GM23338 (cell line): Measurements from ENCODE around the gene OR6B2. TPM values are rescaled to one million over a fixed set of nuclear protein-coding genes. Genes with fewer than 3 reads are reported as not detected.

Experiments used
- ATAC-seq: fragments of 200-7000 bp; cut with Tn5 transposase; 3 replicates; pipeline ENCODE4 v1.9.1; 2020
- DNase-seq: peaks from one replicate; pipeline ENCODE4 v3.0.0-alpha.2; 2015; ENCODE audit warnings: low spot score
- H2AFZ ChIP-seq: fragments of 200-600 bp; sonication (generic); 2 replicates; pipeline ENCODE4 v1.8.0; 2016; ENCODE audit warnings: antibody characterized with exemption, mild to moderate bottlenecking, moderate library complexity
- H3F3A ChIP-seq: fragments of 200-600 bp; sonication (generic); replicated peaks from 2 replicates; pipeline ENCODE4 v1.8.0; 2017; ENCODE audit warnings: antibody characterized with exemption, mixed run types, low read depth
- H3K27ac ChIP-seq: fragments of 200-600 bp; sonication (generic); 2 replicates; pipeline ENCODE4 v1.6.1; 2016; ENCODE audit warnings: low read depth
- H3K27me3 ChIP-seq: fragments of 200-600 bp; sonication (generic); 2 replicates; pipeline ENCODE4 v1.8.0; 2016; ENCODE audit warnings: mild to moderate bottlenecking, mixed run types, moderate library complexity; ENCODE audit not compliant: insufficient read depth
- H3K36me3 ChIP-seq: fragments of 200-600 bp; sonication (generic); 2 replicates; pipeline ENCODE4 v1.8.0; 2016; ENCODE audit warnings: mild to moderate bottlenecking; ENCODE audit not compliant: insufficient read depth
- H3K4me1 ChIP-seq: fragments of 200-600 bp; sonication (generic); 2 replicates; pipeline ENCODE4 v1.8.0; 2016; ENCODE audit warnings: mild to moderate bottlenecking, moderate library complexity; ENCODE audit not compliant: insufficient read depth
- H3K4me2 ChIP-seq: fragments of 200-600 bp; sonication (generic); 2 replicates; pipeline ENCODE4 v1.7.1; 2017; ENCODE audit warnings: mixed run types
- H3K4me3 ChIP-seq: fragments of 200-600 bp; sonication (generic); 2 replicates; pipeline ENCODE4 v1.6.1; 2016; ENCODE audit warnings: mixed run types
- H3K79me2 ChIP-seq: fragments of 200-600 bp; sonication (generic); replicated peaks from 2 replicates; pipeline ENCODE4 v1.8.0; 2017; ENCODE audit warnings: mild to moderate bottlenecking; ENCODE audit not compliant: insufficient read depth
- H3K9me2 ChIP-seq: fragments of 200-600 bp; sonication (generic); 2 replicates; pipeline ENCODE4 v1.8.0; 2017; ENCODE audit not compliant: insufficient read depth
- H4K20me1 ChIP-seq: fragments of 200-600 bp; sonication (generic); replicated peaks from 2 replicates; pipeline ENCODE4 v1.8.0; 2017; ENCODE audit warnings: mild to moderate bottlenecking; ENCODE audit not compliant: insufficient read depth
- H3K27ac Mint-ChIP-seq: 2 replicates; pipeline ENCODE4 v1.8.0; 2020; ENCODE audit warnings: inconsistent platforms, mild to moderate bottlenecking, moderate library complexity, mixed read lengths
- H3K27me3 Mint-ChIP-seq: 3 replicates; pipeline ENCODE4 v1.8.0; 2022; ENCODE audit warnings: low read depth, mild to moderate bottlenecking, moderate library complexity, mixed read lengths, inconsistent platforms; ENCODE audit not compliant: insufficient read depth, poor library complexity
- H3K36me3 Mint-ChIP-seq: 3 replicates; pipeline ENCODE4 v1.8.0; 2021; ENCODE audit warnings: low read depth, mild to moderate bottlenecking, inconsistent platforms, moderate library complexity, mixed read lengths
- H3K4me1 Mint-ChIP-seq: 3 replicates; pipeline ENCODE4 v1.8.0; 2020; ENCODE audit warnings: mild to moderate bottlenecking, inconsistent platforms, mixed read lengths
- H3K4me3 Mint-ChIP-seq: 3 replicates; pipeline ENCODE4 v1.8.0; 2021; ENCODE audit warnings: moderate library complexity, mild to moderate bottlenecking, inconsistent platforms, mixed read lengths
- H3K9me3 Mint-ChIP-seq: 3 replicates; pipeline ENCODE4 v1.8.0; 2020; ENCODE audit warnings: moderate library complexity, mild to moderate bottlenecking, inconsistent platforms, mixed read lengths
- EZH2 ChIP-seq: fragments of 200-600 bp; sonication (generic); IDR thresholded peaks from one replicate; pipeline ENCODE4 v1.8.0; 2017; ENCODE audit warnings: antibody characterized with exemption, mild to moderate bottlenecking, low read depth; ENCODE audit not compliant: unreplicated experiment
- STAT1 ChIP-seq: IDR thresholded peaks from one replicate; pipeline ENCODE4 v1.6.1; 2016; ENCODE audit warnings: antibody characterized with exemption; ENCODE audit not compliant: unreplicated experiment
- polyA plus RNA-seq: library from polyadenylated mRNA; unstranded; fragments of >200 nt; fragmentation: Nextera tagmentation; extraction: Ambion mirVana; gene quantifications from 2 replicates; pipeline ENCODE4 v1.2.1, GENCODE V29; 2016
- total RNA-seq: library from RNA; depleted of rRNA; stranded (reverse); fragments of >200 nt; shearing (Covaris generic); gene quantifications from 2 replicates; pipeline ENCODE4 v1.2.3, GENCODE V29; 2014
- TF ChIP-seq, protein P1 (sequence below): fragments of 250-450 bp; sonication (Bioruptor Pico); IDR thresholded peaks from 2 replicates; pipeline ENCODE4 v1.5.0; 2020; ENCODE audit warnings: mild to moderate bottlenecking, moderate library complexity
- TF ChIP-seq, protein P2 (sequence below), 2 experiments: fragments of 200-600 bp in 1 of 2; sonication (generic) in 1 of 2; conservative IDR thresholded peaks; 2 replicates each; pipeline versions ENCODE4 v1.5.1 to v1.6.1; 2016 to 2017; ENCODE audit warnings: antibody characterized with exemption in 2 of 2, low read depth in 2 of 2, mild to moderate bottlenecking in 2 of 2, moderate library complexity in 1 of 2
- TF ChIP-seq, protein P3 (sequence below): IDR thresholded peaks from 2 replicates; pipeline ENCODE4 v1.6.1; 2016; ENCODE audit warnings: antibody characterized with exemption

The OR6B2 gene
- total and polyA plus RNA-seq, 2 experiments from 2014 or later, result not detected

DNA sequence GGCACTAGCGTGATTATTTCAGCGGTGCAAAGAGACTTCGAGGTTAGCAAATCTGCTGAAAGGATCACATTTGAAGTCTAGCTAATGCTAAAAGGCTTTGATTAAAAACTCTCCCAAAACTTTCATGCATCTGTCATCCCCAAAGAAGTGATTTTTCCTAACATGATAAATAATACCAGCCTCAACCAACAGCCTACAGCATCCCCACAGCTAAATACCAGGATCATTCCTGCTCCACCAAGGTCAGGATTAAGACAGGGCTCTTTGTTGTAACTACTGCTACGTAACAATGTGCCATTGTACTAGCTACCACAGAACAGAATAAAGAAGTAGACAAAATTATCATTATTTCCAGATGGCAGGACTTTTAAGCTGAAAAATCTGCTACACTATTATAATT, 21.5 kb upstream of the OR6B2 start (continued):
- TF ChIP-seq, protein P1, sequence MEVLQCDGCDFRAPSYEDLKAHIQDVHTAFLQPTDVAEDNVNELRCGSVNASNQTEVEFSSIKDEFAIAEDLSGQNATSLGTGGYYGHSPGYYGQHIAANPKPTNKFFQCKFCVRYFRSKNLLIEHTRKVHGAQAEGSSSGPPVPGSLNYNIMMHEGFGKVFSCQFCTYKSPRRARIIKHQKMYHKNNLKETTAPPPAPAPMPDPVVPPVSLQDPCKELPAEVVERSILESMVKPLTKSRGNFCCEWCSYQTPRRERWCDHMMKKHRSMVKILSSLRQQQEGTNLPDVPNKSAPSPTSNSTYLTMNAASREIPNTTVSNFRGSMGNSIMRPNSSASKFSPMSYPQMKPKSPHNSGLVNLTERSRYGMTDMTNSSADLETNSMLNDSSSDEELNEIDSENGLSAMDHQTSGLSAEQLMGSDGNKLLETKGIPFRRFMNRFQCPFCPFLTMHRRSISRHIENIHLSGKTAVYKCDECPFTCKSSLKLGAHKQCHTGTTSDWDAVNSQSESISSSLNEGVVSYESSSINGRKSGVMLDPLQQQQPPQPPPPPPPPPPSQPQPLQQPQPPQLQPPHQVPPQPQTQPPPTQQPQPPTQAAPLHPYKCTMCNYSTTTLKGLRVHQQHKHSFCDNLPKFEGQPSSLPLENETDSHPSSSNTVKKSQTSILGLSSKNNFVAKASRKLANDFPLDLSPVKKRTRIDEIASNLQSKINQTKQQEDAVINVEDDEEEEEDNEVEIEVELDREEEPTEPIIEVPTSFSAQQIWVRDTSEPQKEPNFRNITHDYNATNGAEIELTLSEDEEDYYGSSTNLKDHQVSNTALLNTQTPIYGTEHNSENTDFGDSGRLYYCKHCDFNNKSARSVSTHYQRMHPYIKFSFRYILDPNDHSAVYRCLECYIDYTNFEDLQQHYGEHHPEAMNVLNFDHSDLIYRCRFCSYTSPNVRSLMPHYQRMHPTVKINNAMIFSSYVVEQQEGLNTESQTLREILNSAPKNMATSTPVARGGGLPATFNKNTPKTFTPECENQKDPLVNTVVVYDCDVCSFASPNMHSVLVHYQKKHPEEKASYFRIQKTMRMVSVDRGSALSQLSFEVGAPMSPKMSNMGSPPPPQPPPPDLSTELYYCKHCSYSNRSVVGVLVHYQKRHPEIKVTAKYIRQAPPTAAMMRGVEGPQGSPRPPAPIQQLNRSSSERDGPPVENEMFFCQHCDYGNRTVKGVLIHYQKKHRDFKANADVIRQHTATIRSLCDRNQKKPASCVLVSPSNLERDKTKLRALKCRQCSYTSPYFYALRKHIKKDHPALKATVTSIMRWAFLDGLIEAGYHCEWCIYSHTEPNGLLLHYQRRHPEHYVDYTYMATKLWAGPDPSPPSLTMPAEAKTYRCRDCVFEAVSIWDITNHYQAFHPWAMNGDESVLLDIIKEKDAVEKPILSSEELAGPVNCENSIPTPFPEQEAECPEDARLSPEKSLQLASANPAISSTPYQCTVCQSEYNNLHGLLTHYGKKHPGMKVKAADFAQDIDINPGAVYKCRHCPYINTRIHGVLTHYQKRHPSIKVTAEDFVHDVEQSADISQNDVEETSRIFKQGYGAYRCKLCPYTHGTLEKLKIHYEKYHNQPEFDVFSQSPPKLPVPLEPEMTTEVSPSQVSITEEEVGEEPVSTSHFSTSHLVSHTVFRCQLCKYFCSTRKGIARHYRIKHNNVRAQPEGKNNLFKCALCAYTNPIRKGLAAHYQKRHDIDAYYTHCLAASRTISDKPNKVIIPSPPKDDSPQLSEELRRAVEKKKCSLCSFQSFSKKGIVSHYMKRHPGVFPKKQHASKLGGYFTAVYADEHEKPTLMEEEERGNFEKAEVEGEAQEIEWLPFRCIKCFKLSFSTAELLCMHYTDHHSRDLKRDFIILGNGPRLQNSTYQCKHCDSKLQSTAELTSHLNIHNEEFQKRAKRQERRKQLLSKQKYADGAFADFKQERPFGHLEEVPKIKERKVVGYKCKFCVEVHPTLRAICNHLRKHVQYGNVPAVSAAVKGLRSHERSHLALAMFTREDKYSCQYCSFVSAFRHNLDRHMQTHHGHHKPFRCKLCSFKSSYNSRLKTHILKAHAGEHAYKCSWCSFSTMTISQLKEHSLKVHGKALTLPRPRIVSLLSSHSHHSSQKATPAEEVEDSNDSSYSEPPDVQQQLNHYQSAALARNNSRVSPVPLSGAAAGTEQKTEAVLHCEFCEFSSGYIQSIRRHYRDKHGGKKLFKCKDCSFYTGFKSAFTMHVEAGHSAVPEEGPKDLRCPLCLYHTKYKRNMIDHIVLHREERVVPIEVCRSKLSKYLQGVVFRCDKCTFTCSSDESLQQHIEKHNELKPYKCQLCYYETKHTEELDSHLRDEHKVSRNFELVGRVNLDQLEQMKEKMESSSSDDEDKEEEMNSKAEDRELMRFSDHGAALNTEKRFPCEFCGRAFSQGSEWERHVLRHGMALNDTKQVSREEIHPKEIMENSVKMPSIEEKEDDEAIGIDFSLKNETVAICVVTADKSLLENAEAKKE (CRISPR knock-in tag), result no peak
- TF ChIP-seq, protein P2, sequence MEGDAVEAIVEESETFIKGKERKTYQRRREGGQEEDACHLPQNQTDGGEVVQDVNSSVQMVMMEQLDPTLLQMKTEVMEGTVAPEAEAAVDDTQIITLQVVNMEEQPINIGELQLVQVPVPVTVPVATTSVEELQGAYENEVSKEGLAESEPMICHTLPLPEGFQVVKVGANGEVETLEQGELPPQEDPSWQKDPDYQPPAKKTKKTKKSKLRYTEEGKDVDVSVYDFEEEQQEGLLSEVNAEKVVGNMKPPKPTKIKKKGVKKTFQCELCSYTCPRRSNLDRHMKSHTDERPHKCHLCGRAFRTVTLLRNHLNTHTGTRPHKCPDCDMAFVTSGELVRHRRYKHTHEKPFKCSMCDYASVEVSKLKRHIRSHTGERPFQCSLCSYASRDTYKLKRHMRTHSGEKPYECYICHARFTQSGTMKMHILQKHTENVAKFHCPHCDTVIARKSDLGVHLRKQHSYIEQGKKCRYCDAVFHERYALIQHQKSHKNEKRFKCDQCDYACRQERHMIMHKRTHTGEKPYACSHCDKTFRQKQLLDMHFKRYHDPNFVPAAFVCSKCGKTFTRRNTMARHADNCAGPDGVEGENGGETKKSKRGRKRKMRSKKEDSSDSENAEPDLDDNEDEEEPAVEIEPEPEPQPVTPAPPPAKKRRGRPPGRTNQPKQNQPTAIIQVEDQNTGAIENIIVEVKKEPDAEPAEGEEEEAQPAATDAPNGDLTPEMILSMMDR (conservative IDR thresholded peaks at IDR 0.05; ENCODE audit: low read depth in 2 of 2), result no peak

DNA sequence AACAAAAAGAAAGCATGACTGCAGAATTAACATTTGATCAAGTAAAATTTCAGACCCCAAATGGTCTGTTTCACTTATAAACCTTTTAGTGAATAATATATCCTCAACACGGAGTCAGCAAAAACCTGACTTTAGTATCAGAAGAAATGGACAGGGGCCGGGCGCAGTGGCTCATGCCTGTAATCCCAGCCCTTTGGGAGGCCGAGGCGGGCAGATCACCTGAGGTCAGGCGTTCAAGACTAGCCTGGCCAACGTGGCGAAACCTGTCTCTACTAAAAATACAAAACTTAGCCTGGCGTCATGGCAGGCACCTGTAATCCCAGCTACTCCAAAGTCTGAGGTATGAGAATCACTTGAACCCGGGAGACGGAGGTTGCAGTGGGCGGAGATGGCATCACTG, 20.0 kb upstream of the OR6B2 start:
- no peak overlapping the region for H3K4me3 Mint-ChIP-seq
- H3K36me3 ChIP-seq, result no peaks in the 10 kb centered on the region
- H3K4me1 ChIP-seq, result no peaks in the 10 kb centered on the region; the same call in 1 of the 2 replicates
- no peak overlapping the region for H3K27ac Mint-ChIP-seq
- no peak overlapping the region for H2AFZ ChIP-seq
- no peak overlapping the region for H3K4me2 ChIP-seq
- H3K36me3 Mint-ChIP-seq, result no peaks in the 10 kb centered on the region
- no peaks in the 10 kb centered on the region for H3K9me2 ChIP-seq
- no peaks in the 10 kb centered on the region for H3K79me2 ChIP-seq
- H3K27me3 ChIP-seq, result no peaks in the 10 kb centered on the region
- H3K4me1 Mint-ChIP-seq, result no peaks in the 10 kb centered on the region
- no peaks in the 10 kb centered on the region for H4K20me1 ChIP-seq
- no peak overlapping the region for H3K27ac ChIP-seq
- DNase-seq (no peak), ATAC-seq (no peak)
- H3K4me3 ChIP-seq, result no peak overlapping the region
- H3F3A ChIP-seq, result no peaks in the 10 kb centered on the region
- H3K27me3 Mint-ChIP-seq, result peaks cover 7% of the 10 kb centered on the region
- no peaks in the 10 kb centered on the region for H3K9me3 Mint-ChIP-seq
- TF ChIP-seq, protein P3, sequence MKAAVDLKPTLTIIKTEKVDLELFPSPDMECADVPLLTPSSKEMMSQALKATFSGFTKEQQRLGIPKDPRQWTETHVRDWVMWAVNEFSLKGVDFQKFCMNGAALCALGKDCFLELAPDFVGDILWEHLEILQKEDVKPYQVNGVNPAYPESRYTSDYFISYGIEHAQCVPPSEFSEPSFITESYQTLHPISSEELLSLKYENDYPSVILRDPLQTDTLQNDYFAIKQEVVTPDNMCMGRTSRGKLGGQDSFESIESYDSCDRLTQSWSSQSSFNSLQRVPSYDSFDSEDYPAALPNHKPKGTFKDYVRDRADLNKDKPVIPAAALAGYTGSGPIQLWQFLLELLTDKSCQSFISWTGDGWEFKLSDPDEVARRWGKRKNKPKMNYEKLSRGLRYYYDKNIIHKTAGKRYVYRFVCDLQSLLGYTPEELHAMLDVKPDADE, result no peak
- TF ChIP-seq, protein P1 (CRISPR knock-in tag), result no peak
- no peak for TF ChIP-seq STAT1
- no peak for TF ChIP-seq EZH2
